CD8-positive, alpha-beta memory T cell (primary cell): ENCODE measurements around the gene DNM3. TPM values are rescaled to one million over a fixed set of nuclear protein-coding genes. Genes with fewer than 3 reads are reported as not detected.

Source experiments
- CTCF ChIA-PET: fragments of 350-600 bp; sonication (Branson Sonifier 250); formaldehyde crosslinking; loops from one replicate; lab custom pipeline; 2021; ENCODE audit warnings: antibody characterized with exemption; lab: Charles Lee
- POLR2A ChIA-PET: fragments of 350-600 bp; sonication (Branson Sonifier 250); formaldehyde crosslinking; loops from one replicate; lab custom pipeline; 2021; ENCODE audit warnings: antibody characterized with exemption; lab: Charles Lee
- DNase-seq, 5 donors: peaks; one replicate each; pipeline versions ENCODE4 v3.0.0 to v3.0.0-alpha.2; 2020 to 2022; ENCODE audit warnings: mixed read lengths in 1 of 5
- H3K27ac ChIP-seq: one replicate; pipeline ENCODE4 v1.7.0; 2013; ENCODE audit warnings: low read depth, mild to moderate bottlenecking, low read length, moderate library complexity
- H3K27me3 ChIP-seq: 2 replicates; pipeline ENCODE4 v1.7.0; 2013; ENCODE audit warnings: low read length, mild to moderate bottlenecking; ENCODE audit not compliant: insufficient read depth, poor library complexity, severe bottlenecking
- H3K36me3 ChIP-seq: 2 replicates; pipeline ENCODE4 v1.7.0; 2013; ENCODE audit warnings: mild to moderate bottlenecking, low read length, moderate library complexity; ENCODE audit not compliant: insufficient read depth
- H3K4me1 ChIP-seq: 2 replicates; pipeline ENCODE4 v1.7.0; 2013; ENCODE audit warnings: mild to moderate bottlenecking, low read length, moderate library complexity; ENCODE audit not compliant: insufficient read depth
- H3K4me3 ChIP-seq: 2 replicates; pipeline ENCODE4 v1.7.0; 2013; ENCODE audit warnings: mild to moderate bottlenecking, low read length
- H3K9me3 ChIP-seq: 2 replicates; pipeline ENCODE4 v1.7.0; 2013; ENCODE audit warnings: mild to moderate bottlenecking, low read length
- H3K27ac Mint-ChIP-seq, 8 donors: one replicate each; pipeline ENCODE4 v1.8.0; 2020 to 2021; ENCODE audit warnings: mixed read lengths in 8 of 8, mild to moderate bottlenecking in 6 of 8, inconsistent platforms in 3 of 8, moderate library complexity in 3 of 8
- H3K27me3 Mint-ChIP-seq, 2 donors: one replicate each; pipeline ENCODE4 v1.8.0; 2020 to 2021; ENCODE audit warnings: mixed read lengths in 2 of 2, mild to moderate bottlenecking in 1 of 2, moderate library complexity in 1 of 2
- H3K36me3 Mint-ChIP-seq, 3 donors: one replicate each; pipeline ENCODE4 v1.8.0; 2020 to 2021; ENCODE audit warnings: mixed read lengths in 3 of 3, inconsistent platforms in 1 of 3, mild to moderate bottlenecking in 1 of 3
- H3K4me1 Mint-ChIP-seq, 3 donors: one replicate each; pipeline ENCODE4 v1.8.0; 2020 to 2021; ENCODE audit warnings: mixed read lengths in 3 of 3, inconsistent platforms in 1 of 3, mild to moderate bottlenecking in 1 of 3
- H3K4me3 Mint-ChIP-seq, 7 donors: one replicate each; pipeline ENCODE4 v1.8.0; 2020 to 2021; ENCODE audit warnings: mixed read lengths in 7 of 7, mild to moderate bottlenecking in 6 of 7, moderate library complexity in 4 of 7, inconsistent platforms in 2 of 7
- H3K9me3 Mint-ChIP-seq, 5 donors: one replicate each; pipeline ENCODE4 v1.8.0; 2020 to 2022; ENCODE audit warnings: mixed read lengths in 5 of 5, mild to moderate bottlenecking in 3 of 5, moderate library complexity in 2 of 5, inconsistent platforms in 1 of 5
- polyA plus RNA-seq: library from polyadenylated mRNA; unstranded; fragments of 300-500 nt; fragmentation: Illumina TruSeq; gene quantifications from one replicate; pipeline ENCODE4 v1.2.3, GENCODE V29; 2021
- total RNA-seq, 2 experiments: library from RNA; stranded (reverse); gene quantifications; one replicate each; pipeline ENCODE4 v1.2.3, GENCODE V29; 2021

DNM3 gene
- total and polyA plus RNA-seq, 3 experiments from 2014 or later = 0.29 to 0.64 (median 0.59) TPM

DNA sequence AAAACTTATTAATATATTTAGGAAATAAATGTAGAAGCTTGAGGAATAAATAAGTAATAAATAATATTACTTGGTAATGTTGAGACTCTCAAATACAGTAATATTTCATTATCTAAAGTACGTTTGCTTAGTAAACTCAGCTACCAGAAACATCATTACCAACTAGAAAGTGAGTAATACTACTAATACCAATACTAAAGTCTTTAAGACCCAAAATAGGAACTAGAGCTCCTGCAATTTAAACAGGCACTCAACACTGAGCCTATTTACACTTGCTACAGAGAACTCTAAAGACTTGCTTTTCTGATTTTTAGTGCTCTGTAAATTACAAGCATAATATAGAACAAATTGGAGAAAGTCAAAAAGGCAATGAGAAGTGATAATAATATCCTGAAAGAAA lies 565.7 kb downstream of the DNM3 start:
- no peaks in the 10 kb centered on the region for H3K27me3 Mint-ChIP-seq
- Histone ChIP-seq H3K9me3 (no peaks in the 10 kb centered on the region), H3K27me3 (no peaks in the 10 kb centered on the region), H3K36me3 (no peaks in the 10 kb centered on the region), H3K4me3 (no peak overlapping the region), H3K27ac (no peak overlapping the region), H3K4me1 (no peaks in the 10 kb centered on the region)
- ChIA-PET CTCF (no interaction called here), POLR2A (interaction anchor here (0.6 kb wide), 1 partner anchor 264 kb away, joined by 4 read pairs; no protein-coding TSS in a partner anchor)
- no peaks in the 10 kb centered on the region for H3K9me3 Mint-ChIP-seq
- H3K4me3 Mint-ChIP-seq = no peak overlapping the region
- H3K36me3 Mint-ChIP-seq = peaks cover 0 to 6% (median 3%) of the 10 kb centered on the region in 3 donors
- H3K4me1 Mint-ChIP-seq = peaks cover 12 to 22% (median 17%) of the 10 kb centered on the region in 3 donors
- DNase-seq = no peak
- H3K27ac Mint-ChIP-seq = no peak overlapping the region

DNA sequence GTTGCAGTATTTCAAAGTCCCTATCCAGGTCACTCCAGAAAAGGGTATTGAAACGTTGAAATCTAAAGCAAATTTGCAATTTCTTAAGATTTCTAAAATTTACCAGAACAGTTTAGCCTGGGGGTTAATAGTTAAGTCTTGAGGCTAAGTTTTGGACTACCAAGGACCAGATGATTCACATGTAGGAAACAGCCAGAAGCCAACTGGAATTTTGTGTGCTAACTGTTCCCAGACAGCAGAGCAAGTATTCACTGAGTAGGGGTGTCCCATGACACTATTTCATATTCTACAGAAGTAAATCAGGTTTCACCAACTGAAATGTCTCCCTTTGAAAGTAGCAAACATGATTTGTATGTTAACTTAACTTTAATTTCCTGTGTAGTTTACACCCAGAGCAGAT lies 567.7 kb downstream of the DNM3 start:
- no peak overlapping the region for H3K27ac ChIP-seq
- CTCF ChIA-PET = no interaction called here
- H3K4me3 ChIP-seq = no peak overlapping the region
- H3K4me1 ChIP-seq = no peaks in the 10 kb centered on the region
- no peak overlapping the region for H3K4me3 Mint-ChIP-seq
- H3K27ac Mint-ChIP-seq = no peak overlapping the region
- H3K27me3 Mint-ChIP-seq = no peaks in the 10 kb centered on the region
- peaks cover 0 to 8% (median 4%) of the 10 kb centered on the region in 3 donors for H3K4me1 Mint-ChIP-seq
- H3K9me3 Mint-ChIP-seq = no peaks in the 10 kb centered on the region
- H3K27me3 ChIP-seq = no peaks in the 10 kb centered on the region
- peaks cover 2 to 18% (median 8%) of the 10 kb centered on the region in 3 donors for H3K36me3 Mint-ChIP-seq
- no peak for DNase-seq
- no peaks in the 10 kb centered on the region for H3K36me3 ChIP-seq
- no peaks in the 10 kb centered on the region for H3K9me3 ChIP-seq
- POLR2A ChIA-PET = no interaction called here

DNA sequence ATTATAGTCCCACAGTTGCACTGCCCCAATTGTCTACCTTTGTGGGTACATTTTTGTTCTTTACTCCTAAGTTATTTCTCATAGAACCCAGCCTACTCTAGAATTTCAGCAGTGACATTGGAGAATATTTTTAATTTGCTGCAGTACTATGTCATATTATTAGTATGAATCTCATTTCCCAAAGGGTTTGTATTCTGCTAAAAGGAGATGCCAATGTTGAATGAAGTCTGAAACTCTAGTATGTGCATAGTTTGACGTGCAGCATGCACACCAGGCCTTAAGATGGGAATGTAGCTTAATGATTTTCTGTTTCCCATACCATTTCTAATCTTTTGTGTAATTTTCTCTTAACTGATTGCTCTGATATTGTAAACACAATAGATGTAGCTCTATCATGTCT lies 568.7 kb downstream of the DNM3 start:
- CTCF ChIA-PET = no interaction called here

DNA sequence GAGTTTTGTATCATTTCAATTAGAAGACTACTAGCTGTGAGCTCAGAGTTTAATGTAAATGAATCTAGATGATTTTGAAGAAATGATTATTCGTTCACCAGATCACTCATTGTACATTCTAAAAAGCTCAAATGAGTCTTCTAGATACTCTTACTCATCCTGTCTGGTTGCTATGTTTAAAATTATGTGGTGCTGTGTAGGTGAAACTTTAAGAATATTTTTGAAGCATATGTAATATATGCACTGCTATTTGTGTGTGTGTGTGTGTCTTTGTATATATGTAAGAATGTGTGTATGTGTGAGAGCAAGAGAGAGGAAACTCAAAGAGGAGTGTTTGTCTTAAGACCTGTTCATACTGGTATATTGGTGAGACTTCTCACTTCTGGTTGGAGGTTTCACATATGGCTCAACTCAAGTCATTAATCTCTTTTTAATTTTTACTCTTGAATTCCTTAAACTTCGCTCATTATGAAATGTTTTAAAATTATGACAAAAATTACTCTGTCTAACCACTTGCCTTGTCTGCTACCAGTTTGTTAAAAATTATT lies 570.6 kb downstream of the DNM3 start:
- H3K4me1 Mint-ChIP-seq = peaks cover 0 to 4% (median 3%) of the 10 kb centered on the region in 3 donors
- no peaks in the 10 kb centered on the region for H3K4me1 ChIP-seq
- no peak overlapping the region for H3K27ac ChIP-seq
- H3K27ac Mint-ChIP-seq = no peak overlapping the region
- H3K36me3 Mint-ChIP-seq = peaks cover 4 to 19% (median 8%) of the 10 kb centered on the region in 3 donors
- no peak overlapping the region for H3K4me3 ChIP-seq
- ChIA-PET CTCF (interaction anchor here (0.8 kb wide), 1 partner anchor 54 kb away, joined by 3 read pairs; no protein-coding TSS in a partner anchor), POLR2A (no interaction called here)
- H3K36me3 ChIP-seq = no peaks in the 10 kb centered on the region
- no peak overlapping the region for H3K4me3 Mint-ChIP-seq
- no peak for DNase-seq
- H3K9me3 ChIP-seq = no peaks in the 10 kb centered on the region
- H3K27me3 ChIP-seq = no peaks in the 10 kb centered on the region
- H3K9me3 Mint-ChIP-seq = no peaks in the 10 kb centered on the region
- no peaks in the 10 kb centered on the region for H3K27me3 Mint-ChIP-seq

More for the DNA sequence above, 568.7 kb downstream of the DNM3 start:
- Mint-ChIP-seq H3K4me1 (peaks cover 0 to 4% (median 3%) of the 10 kb centered on the region in 3 donors), H3K27me3 (no peaks in the 10 kb centered on the region), H3K9me3 (no peaks in the 10 kb centered on the region), H3K27ac (peak overlapping the region in 1 of 8 donors; percentile 36), H3K36me3 (peaks cover 4 to 19% (median 8%) of the 10 kb centered on the region in 3 donors), H3K4me3 (no peak overlapping the region)
- Histone ChIP-seq H3K27ac (no peak overlapping the region), H3K36me3 (no peaks in the 10 kb centered on the region), H3K4me1 (no peaks in the 10 kb centered on the region), H3K4me3 (no peak overlapping the region), H3K27me3 (no peaks in the 10 kb centered on the region), H3K9me3 (no peaks in the 10 kb centered on the region)
- POLR2A ChIA-PET = no interaction called here
- DNase-seq = no peak

DNA sequence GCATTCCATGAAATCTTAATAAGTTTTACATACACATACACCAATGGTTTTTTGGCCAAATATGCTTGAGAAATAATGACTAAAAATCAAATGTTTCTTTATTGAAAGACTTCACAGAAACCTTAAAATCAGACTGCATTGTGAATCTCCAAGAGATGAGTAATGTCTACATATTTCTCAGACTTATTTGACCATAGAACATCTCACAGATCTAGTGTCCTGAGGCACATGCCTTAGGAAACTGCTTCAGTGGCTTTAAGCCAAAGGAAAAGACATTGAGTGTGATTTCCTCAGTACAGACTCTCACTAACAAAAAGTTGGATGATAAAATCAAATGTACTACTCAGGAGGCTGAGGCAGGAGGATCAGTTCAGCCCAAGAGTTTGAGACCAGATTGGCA lies 573.0 kb downstream of the DNM3 start:
- H3K27me3 ChIP-seq = no peaks in the 10 kb centered on the region
- peaks cover 0 to 8% (median 3%) of the 10 kb centered on the region in 3 donors for H3K4me1 Mint-ChIP-seq

DNA sequence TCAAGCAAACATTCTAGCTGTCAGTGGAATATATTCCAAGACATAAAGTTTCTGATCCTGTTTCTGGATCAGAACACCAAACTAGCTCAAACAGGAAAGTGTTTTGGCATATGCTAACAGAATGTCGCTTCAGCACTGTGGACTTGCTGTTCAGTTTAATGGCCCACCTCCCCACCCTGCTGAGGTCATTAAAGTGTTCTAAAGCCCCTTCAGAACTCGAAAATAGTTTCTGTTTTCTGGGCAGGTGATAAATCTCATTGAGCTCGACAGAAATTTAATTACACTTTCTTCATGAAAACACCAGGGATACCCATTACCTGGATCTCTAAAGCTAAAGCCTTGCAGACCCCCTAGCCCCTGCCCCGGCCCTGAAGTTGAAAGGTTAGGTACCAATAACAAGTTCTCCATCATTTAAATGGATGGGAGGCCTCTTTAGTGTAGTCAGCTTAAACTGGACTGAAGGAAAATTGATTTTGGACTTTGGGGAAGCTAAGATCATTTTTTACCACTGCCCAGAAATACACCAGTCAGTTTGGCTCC lies 575.3 kb downstream of the DNM3 start:
- peaks cover 0 to 8% (median 5%) of the 10 kb centered on the region in 3 donors for H3K4me1 Mint-ChIP-seq
- H3K36me3 Mint-ChIP-seq = peaks cover 4 to 13% (median 5%) of the 10 kb centered on the region in 3 donors
- peaks cover 0 to 1% of the 10 kb centered on the region in 2 donors for H3K27me3 Mint-ChIP-seq
- ChIA-PET POLR2A (no interaction called here), CTCF (interaction anchor here (0.9 kb wide), 1 partner anchor 17 kb away, joined by 4 read pairs; no protein-coding TSS in a partner anchor)
- no peak overlapping the region for H3K27ac Mint-ChIP-seq
- Histone ChIP-seq H3K36me3 (no peaks in the 10 kb centered on the region), H3K27ac (no peak overlapping the region), H3K9me3 (no peaks in the 10 kb centered on the region), H3K27me3 (no peaks in the 10 kb centered on the region), H3K4me3 (no peak overlapping the region), H3K4me1 (no peaks in the 10 kb centered on the region)
- H3K9me3 Mint-ChIP-seq = no peaks in the 10 kb centered on the region
- no peak overlapping the region for H3K4me3 Mint-ChIP-seq
- no peak for DNase-seq

More for the DNA sequence above, 573.0 kb downstream of the DNM3 start:
- H3K4me3 Mint-ChIP-seq = no peak overlapping the region
- no peak for DNase-seq
- H3K36me3 Mint-ChIP-seq = peaks cover 4 to 19% (median 6%) of the 10 kb centered on the region in 3 donors
- peak overlapping the region in 1 of 8 donors; percentile 36 for H3K27ac Mint-ChIP-seq
- no peaks in the 10 kb centered on the region for H3K4me1 ChIP-seq
- no peaks in the 10 kb centered on the region for H3K9me3 Mint-ChIP-seq
- H3K9me3 ChIP-seq = no peaks in the 10 kb centered on the region
- no peaks in the 10 kb centered on the region for H3K36me3 ChIP-seq
- no peak overlapping the region for H3K27ac ChIP-seq
- no peak overlapping the region for H3K4me3 ChIP-seq
- CTCF ChIA-PET = interaction anchor here (0.7 kb wide), 1 partner anchor 10 kb away, joined by 3 read pairs; no protein-coding TSS in a partner anchor
- POLR2A ChIA-PET = no interaction called here
- no peaks in the 10 kb centered on the region for H3K27me3 Mint-ChIP-seq

DNA sequence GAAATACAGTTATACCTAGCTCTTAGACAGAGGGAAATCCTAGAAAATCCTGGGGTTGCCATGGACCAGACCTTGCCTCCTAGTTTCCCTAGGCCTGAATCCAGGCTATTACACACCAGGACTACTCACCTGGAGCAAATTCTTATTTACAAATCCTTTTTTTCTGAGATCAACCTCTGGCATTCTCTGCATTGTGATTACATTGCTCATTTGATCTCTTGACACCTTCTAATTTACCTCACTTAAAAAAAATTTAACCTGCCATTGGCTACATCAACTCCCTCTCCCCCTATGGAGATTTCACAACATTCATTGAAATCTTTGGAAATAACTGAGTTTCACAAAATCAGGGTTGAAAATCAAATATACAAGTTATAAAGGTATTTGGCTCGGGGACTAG lies 576.3 kb downstream of the DNM3 start:
- Mint-ChIP-seq H3K9me3 (no peaks in the 10 kb centered on the region), H3K4me3 (no peak overlapping the region), H3K36me3 (peaks cover 3 to 11% (median 4%) of the 10 kb centered on the region in 3 donors), H3K4me1 (peaks cover 0 to 4% (median 2%) of the 10 kb centered on the region in 3 donors), H3K27ac (no peak overlapping the region), H3K27me3 (peaks cover 0 to 1% of the 10 kb centered on the region in 2 donors)
- ChIA-PET CTCF (interaction anchor here (1.4 kb wide), 1 partner anchor 18 kb away, joined by 3 read pairs; no protein-coding TSS in a partner anchor), POLR2A (no interaction called here)
- H3K27me3 ChIP-seq = no peaks in the 10 kb centered on the region
- DNase-seq = no peak
- H3K36me3 ChIP-seq = no peaks in the 10 kb centered on the region
- no peak overlapping the region for H3K4me3 ChIP-seq
- H3K9me3 ChIP-seq = no peaks in the 10 kb centered on the region
- H3K4me1 ChIP-seq = no peaks in the 10 kb centered on the region
- no peak overlapping the region for H3K27ac ChIP-seq

DNA sequence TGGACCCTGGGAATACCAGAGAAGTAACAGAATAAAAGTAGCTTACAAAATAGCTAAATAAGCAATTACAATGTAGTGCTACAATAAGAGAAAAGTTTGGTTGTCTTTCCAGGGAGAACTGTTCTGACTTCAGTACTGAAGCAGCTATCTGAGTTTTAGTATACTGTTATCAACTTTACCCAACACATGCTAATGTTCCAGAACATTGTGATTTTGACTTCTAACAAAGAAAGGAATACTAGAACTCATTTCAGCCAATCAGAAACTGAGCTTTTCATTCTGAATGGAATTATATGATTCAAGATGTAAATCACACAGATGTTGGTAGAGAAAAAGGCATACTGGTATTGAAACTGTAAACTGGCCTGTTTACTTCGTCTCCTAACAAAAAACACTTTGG lies 579.1 kb downstream of the DNM3 start, which contains the start of gene C1orf105:
Gene C1orf105, plus strand, starts transcription at position 301 of the 400 bp plus-strand sequence. CDS start 201 bp downstream, outside the sequence.
- DNase-seq = no peak
- ChIA-PET POLR2A (no interaction called here), CTCF (no interaction called here)
- H3K36me3 Mint-ChIP-seq = peaks cover 0 to 3% (median 0%) of the 10 kb centered on the region in 3 donors
- no peak within 1 kb of the TSS for H3K4me3 Mint-ChIP-seq
- no peaks in the 10 kb centered on the region for H3K27me3 ChIP-seq
- peak within 1 kb of the TSS in 3 of 8 donors; percentile 11 to 51 (median 41) for H3K27ac Mint-ChIP-seq
- peaks cover 0 to 4% (median 2%) of the 10 kb centered on the region in 3 donors for H3K4me1 Mint-ChIP-seq
- H3K27ac ChIP-seq = no peak within 1 kb of the TSS
- no peaks in the 10 kb centered on the region for H3K36me3 ChIP-seq
- no peak within 1 kb of the TSS for H3K4me3 ChIP-seq
- H3K9me3 Mint-ChIP-seq = no peaks in the 10 kb centered on the region
- no peaks in the 10 kb centered on the region for H3K4me1 ChIP-seq
- no peaks in the 10 kb centered on the region for H3K9me3 ChIP-seq
- H3K27me3 Mint-ChIP-seq = peaks cover 0 to 1% of the 10 kb centered on the region in 2 donors
